B cell (primary cell): ENCODE data around the gene ASXL2.

ENCODE experiments used
- EZH2 ChIP-seq: IDR thresholded peaks from 2 replicates; pipeline ENCODE4 v1.6.1; 2012; ENCODE audit warnings: borderline replicate concordance, low read depth, mild to moderate bottlenecking, moderate library complexity, low read length; ENCODE audit not compliant: insufficient read depth, poor library complexity, severe bottlenecking
- TF ChIP-seq, protein P1 (sequence below): fragments of 200-600 bp; IDR thresholded peaks from one replicate; pipeline ENCODE4 v1.8.0; 2022; ENCODE audit warnings: antibody characterized with exemption, mild to moderate bottlenecking

DNA sequence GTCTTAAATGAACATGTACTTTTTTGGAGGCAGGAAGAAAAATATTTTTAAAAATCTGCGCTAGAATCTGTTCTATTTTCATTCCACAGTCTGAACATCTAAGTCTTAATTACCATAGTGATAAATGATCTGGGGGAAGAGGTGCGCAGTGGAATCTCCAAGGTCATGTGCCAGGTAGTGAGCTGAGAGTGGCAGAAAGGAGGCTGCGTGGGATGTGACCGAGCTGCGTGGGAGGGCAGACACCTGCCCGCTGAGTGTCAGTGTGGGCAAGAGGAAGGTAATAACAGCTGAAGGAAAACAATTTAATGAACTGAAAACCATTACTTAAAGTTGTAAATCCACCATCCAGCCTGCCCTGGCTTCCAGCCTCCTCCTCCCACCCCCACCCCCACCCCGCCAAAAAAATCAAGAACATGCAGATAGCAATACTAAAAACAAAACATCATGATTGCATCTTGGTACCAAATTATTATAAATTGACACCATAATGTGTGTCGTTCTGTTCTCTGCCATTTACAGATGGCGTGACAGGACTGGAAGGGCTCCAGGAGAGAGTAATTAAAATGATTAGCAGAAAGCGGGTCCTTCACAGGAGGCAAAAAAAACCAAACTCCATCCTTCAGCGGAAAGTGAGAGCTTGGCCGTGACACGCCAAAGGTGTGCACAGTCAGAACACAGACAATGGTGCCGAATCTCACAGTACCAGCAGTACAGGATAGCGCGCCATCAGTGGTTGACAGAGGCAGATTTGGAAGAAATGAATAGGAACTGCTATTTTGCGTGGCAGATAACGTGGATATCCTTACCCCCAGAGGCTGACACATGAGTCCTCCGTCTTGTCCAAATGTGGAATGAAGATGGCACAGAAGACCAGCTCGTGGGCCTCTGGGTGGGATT lies 193.5 kb downstream of the ASXL2 start:
- TF ChIP-seq, protein P1, sequence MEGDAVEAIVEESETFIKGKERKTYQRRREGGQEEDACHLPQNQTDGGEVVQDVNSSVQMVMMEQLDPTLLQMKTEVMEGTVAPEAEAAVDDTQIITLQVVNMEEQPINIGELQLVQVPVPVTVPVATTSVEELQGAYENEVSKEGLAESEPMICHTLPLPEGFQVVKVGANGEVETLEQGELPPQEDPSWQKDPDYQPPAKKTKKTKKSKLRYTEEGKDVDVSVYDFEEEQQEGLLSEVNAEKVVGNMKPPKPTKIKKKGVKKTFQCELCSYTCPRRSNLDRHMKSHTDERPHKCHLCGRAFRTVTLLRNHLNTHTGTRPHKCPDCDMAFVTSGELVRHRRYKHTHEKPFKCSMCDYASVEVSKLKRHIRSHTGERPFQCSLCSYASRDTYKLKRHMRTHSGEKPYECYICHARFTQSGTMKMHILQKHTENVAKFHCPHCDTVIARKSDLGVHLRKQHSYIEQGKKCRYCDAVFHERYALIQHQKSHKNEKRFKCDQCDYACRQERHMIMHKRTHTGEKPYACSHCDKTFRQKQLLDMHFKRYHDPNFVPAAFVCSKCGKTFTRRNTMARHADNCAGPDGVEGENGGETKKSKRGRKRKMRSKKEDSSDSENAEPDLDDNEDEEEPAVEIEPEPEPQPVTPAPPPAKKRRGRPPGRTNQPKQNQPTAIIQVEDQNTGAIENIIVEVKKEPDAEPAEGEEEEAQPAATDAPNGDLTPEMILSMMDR: no peak
- no peak for TF ChIP-seq EZH2
